HG03520 (cell line): ENCODE results near the gene TRIM49C.
"Not testable (repeated sequence)": the region's sequence is repeated elsewhere in the genome, so short reads cannot be mapped to it uniquely, and the experiment has no call there.

Experiments
- ATAC-seq: cut with Tn5 transposase; IDR thresholded peaks from one replicate; pipeline ENCODE4 v1.9.1; 2021; ENCODE audit warnings: mild to moderate bottlenecking, moderate library complexity; ENCODE audit not compliant: unreplicated experiment

TRIM49C gene, protein sequence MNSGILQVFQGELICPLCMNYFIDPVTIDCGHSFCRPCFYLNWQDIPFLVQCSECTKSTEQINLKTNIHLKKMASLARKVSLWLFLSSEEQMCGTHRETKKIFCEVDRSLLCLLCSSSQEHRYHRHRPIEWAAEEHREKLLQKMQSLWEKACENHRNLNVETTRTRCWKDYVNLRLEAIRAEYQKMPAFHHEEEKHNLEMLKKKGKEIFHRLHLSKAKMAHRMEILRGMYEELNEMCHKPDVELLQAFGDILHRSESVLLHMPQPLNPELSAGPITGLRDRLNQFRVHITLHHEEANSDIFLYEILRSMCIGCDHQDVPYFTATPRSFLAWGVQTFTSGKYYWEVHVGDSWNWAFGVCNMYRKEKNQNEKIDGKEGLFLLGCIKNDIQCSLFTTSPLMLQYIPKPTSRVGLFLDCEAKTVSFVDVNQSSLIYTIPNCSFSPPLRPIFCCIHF

DNA sequence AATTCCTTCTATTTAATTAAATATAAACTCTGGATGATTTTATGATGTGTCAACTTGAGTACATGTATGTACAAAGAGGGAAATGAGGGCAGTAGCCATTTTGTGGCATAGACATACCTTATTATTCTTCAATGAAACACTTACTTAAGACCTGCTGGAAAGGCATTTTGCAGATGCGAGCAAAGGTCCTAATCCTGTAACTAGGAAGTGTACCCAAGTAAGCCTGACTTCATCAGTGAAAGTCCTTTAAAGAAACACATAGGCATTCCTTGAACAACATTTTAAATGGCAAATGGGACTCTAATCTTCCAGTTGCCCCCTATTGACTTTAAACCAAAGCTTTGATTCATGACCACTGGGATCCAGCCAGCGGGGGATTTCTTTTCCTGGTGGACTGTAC is at the start of gene TRIM49C:
TSS of gene TRIM49C (plus strand) at position 301 of the 400 bp plus-strand sequence. CDS start 4,106 bp downstream, outside the sequence.
- ATAC-seq: not testable (repeated sequence)

DNA sequence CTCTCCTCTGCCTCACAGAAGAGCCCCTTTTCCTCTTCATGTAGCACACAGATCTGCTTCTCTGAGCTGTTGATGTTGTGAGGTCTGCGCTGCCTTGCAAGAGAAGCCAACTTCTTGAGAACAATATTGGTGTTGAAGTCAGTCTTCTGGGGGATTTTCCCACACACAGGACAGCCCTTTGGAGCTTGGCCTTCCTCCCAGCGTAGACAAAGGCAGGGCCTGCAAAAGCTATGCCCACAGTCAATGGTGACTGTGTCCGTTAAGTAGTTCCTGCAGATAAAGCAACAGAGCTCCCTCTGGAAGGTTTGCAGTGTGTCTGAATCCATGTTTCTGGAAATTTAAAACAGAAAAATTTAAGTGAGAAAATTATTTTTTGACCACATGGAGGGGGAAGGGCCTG is 6.7 kb upstream of the TRIM49C start:
- ATAC-seq: not testable (repeated sequence)

DNA sequence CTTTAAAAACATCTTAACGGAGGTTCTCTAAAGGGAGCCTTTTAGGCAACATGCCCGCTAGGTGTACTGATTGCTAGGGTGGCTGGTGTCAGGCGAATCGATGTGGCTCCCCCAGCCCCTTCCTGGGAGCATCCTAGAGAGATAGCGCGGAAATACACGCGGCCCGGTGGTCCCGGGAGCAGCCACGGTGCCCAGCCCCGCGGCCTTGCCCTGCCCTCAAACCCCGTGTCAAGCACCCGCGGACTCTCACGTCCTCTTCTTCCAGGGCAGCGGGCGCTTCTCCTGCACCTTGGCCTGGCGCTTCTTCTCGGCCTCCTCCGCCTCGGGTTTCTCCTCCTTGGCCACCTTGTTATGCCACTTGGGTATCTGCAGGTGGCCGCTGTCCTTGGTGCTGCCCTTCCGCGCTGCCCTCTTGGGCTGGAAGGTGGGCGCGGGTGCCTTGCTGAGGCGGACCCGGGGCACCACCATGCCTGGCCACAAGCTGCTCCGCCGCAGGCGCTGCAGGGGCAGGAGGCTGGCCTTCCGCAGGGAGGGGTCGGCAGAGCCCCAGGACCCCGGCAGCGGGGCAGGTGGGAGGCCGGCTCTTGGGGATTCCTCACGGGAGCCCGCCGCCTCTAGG is 20.8 kb downstream of the TRIM49C start:
- ATAC-seq: not testable (repeated sequence)

DNA sequence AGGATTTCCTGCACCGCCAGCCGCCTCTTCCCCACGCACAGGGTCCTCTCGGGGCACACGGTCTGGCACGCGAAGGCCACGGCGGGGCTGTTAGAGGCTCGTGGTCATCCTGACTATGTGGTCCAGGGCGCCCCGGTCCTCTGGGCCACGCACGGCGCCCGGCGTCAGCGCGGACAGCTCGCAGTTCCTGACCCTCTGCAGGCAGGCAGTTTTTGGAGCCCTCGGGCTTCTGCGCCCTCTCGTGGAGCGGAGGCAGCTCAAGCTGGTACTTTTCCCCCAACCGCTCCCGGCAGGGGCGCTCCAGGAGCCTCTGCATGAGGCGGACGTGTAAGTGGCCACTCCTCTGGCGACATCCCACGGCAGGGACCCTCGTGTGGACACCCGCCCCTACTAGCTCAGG is 21.4 kb downstream of the TRIM49C start:
- not testable (repeated sequence) for ATAC-seq

DNA sequence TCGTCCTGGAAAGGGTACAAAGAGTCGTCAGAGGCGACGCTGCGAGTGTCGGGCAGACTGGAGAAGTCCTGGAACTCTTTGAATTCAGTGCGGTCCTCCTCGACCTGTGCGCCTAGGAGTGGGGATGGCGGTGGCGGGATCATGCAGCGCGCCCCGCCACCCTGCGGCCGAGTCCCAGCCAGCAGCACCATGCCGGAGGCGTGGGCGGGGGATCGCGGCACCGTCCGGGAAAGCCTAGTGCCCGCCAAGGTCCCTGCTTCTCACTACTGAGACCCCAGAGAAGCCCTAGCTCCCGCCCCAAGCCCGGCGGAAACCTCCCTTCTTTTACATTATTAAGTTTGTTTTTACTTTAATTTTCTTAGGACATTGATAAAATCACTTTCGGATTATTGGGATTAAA is 22.6 kb downstream of the TRIM49C start:
- not testable (repeated sequence) for ATAC-seq

GRCh38 chr11:90085650-90086049 is 54.7 kb downstream of the TRIM49C start, which contains the start of gene UBTFL1:
Gene UBTFL1 (plus strand): TSS chr11:90085950. CDS start chr11:90085950, 0 bp downstream.
- not testable (repeated sequence) for ATAC-seq

- not testable (repeated sequence) for ATAC-seq
Measured at GRCh38 chr11:90088731-90089130, 57.8 kb downstream of the TRIM49C start.
